HepG2 (cell line): ENCODE results near the gene ATP4B. TPM values are rescaled to one million over a fixed set of nuclear protein-coding genes. Genes with fewer than 3 reads are reported as not detected.
A peak's percentile ranks its signal among the peaks of the same experiment; 100 is the strongest.

Experiments used
- ATAC-seq: fragments of 200-7000 bp; cut with Tn5 transposase; 3 replicates; pipeline ENCODE4 v1.9.1; 2020; ENCODE audit warnings: mild to moderate bottlenecking, moderate library complexity
- BruUV-seq: library from RNA; stranded (reverse); fragments of 400-500 nt; replicated peaks from 2 replicates; lab custom pipeline; 2021; lab: Mats Ljungman, UMichigan
- CTCF ChIA-PET: fragments of 300-600 bp; formaldehyde crosslinking; extraction: SDS; loops from one replicate; lab custom pipeline; 2021; ENCODE audit warnings: low total read pairs, inconsistent platforms, low intra/inter-chr PET ratio; lab: Yijun Ruan, JAX
- POLR2A ChIA-PET: fragments of 350-600 bp; sonication (Branson Sonifier 250); formaldehyde crosslinking; loops from one replicate; lab custom pipeline; 2020; ENCODE audit warnings: antibody characterized with exemption, inconsistent platforms; lab: Yijun Ruan, JAX
- DNase-seq: peaks from one replicate; pipeline ENCODE4 v3.0.0-alpha.2; 2015; ENCODE audit warnings: low spot score
- FAIRE-seq: peaks from 3 replicates; lab custom pipeline; 2011; peaks lifted over from hg19 to GRCh38; lab: Jason Lieb, UNC
- H2AFZ ChIP-seq: one replicate; pipeline ENCODE4 v1.6.1; 2011; ENCODE audit warnings: low read length, inconsistent platforms
- H3K27ac ChIP-seq: fragments of 300-600 bp; 3 replicates; pipeline ENCODE4 v1.8.0; 2011; ENCODE audit warnings: mixed run types, mild to moderate bottlenecking, mixed read lengths, low read length, inconsistent platforms; ENCODE audit not compliant: insufficient read depth; ENCODE audit errors: extremely low read length
- H3K27me3 ChIP-seq, 2 experiments: fragments of 200-600 bp in 1 of 2; 2 replicates in 1 of 2; 3 replicates in 1 of 2; pipeline versions ENCODE4 v1.6.0 to v1.8.0; 2011; ENCODE audit warnings: low read length in 2 of 2, mild to moderate bottlenecking in 2 of 2, moderate library complexity in 2 of 2, inconsistent platforms in 1 of 2; ENCODE audit not compliant: insufficient read depth in 2 of 2, control insufficient read depth in 1 of 2
- H3K36me3 ChIP-seq, 2 experiments: fragments of 200-600 bp in 1 of 2; replicated peaks in 1 of 2; 2 replicates in 1 of 2; 3 replicates in 1 of 2; pipeline versions ENCODE4 v1.5.1 to v1.8.0; 2011; ENCODE audit warnings: low read length in 2 of 2, inconsistent platforms in 1 of 2; ENCODE audit not compliant: insufficient read depth in 2 of 2, control insufficient read depth in 1 of 2
- H3K4me1 ChIP-seq: 2 replicates; pipeline ENCODE4 v1.5.1; 2012; ENCODE audit warnings: low read length, inconsistent platforms; ENCODE audit not compliant: insufficient read depth
- H3K4me2 ChIP-seq: 2 replicates; pipeline ENCODE4 v1.6.0; 2011; ENCODE audit warnings: low read depth, low read length, inconsistent platforms
- H3K4me3 ChIP-seq, 3 experiments: fragments of 200-600 bp in 1 of 3; sonication (generic), shearing (Covaris generic) in 1 of 3; replicated peaks in 1 of 3; 2 replicates each; pipeline ENCODE4 v1.5.1; 2011 to 2016; ENCODE audit warnings: low read length in 3 of 3, inconsistent platforms in 2 of 3, low read depth in 2 of 3, mild to moderate bottlenecking in 2 of 3, control low read depth in 1 of 3, mixed read lengths in 1 of 3; ENCODE audit not compliant: insufficient read depth in 1 of 3
- H3K79me2 ChIP-seq: one replicate; pipeline ENCODE4 v1.6.1; 2011; ENCODE audit warnings: low read length, inconsistent platforms; ENCODE audit not compliant: insufficient read depth
- H3K9ac ChIP-seq: 2 replicates; pipeline ENCODE4 v1.6.0; 2011; ENCODE audit warnings: mild to moderate bottlenecking, low read depth, low read length, inconsistent platforms; ENCODE audit not compliant: insufficient read depth
- H3K9me3 ChIP-seq: 2 replicates; pipeline ENCODE4 v1.5.1; 2012; ENCODE audit warnings: mild to moderate bottlenecking, low read length
- H4K20me1 ChIP-seq: 2 replicates; pipeline ENCODE4 v1.6.0; 2011; ENCODE audit warnings: inconsistent platforms, mild to moderate bottlenecking, low read length, moderate library complexity; ENCODE audit not compliant: insufficient read depth
- ATF7 ChIP-seq, 2 experiments: fragments of 450-650 bp in 1 of 2; sonication (generic) in 1 of 2; formaldehyde crosslinking in 1 of 2; IDR thresholded peaks; 2 replicates each; pipeline versions ENCODE4 v1.4.0 to v1.6.1; 2016 to 2020; ENCODE audit warnings: antibody characterized with exemption in 1 of 2, mild to moderate bottlenecking in 1 of 2, missing genetic modification reagents in 1 of 2
- WGBS: methylation state at CpG from one replicate; pipeline ENCODE4 v1.1.6; 2017; ENCODE audit warnings: low lambda C conversion rate; 5-methylcytosine and 5-hydroxymethylcytosine counted together
- in situ Hi-C: cut with HindIII; loops from 2 replicates; pipeline ENCODE4 v1.10.0; 2017; ENCODE audit warnings: low pct_unique_long_range_greater_than_20kb; ENCODE audit not compliant: extremely low pct_ligation_motif_present
- intact Hi-C: fragments of 100-400 bp; cut with micrococcal nuclease; formaldehyde crosslinking; loops from one replicate; pipeline ENCODE4 v1.10.0; 2022; ENCODE audit not compliant: unreplicated experiment
- polyA plus RNA-seq, 8 experiments: library from polyadenylated mRNA; depleted of rRNA in 3 of 8; stranded (reverse) in 7 of 8; unstranded in 1 of 8; fragments of >200 nt; fragmentation: Illumina TruSeq in 4 of 8; extraction: Trizol in 4 of 8; gene quantifications; 2 replicates each; pipeline versions ENCODE4 v1.2.1 to v1.2.3, GENCODE V29; 2011 to 2016; ENCODE audit warnings: low read depth in 4 of 8, missing spikeins in 1 of 8, mixed read lengths in 1 of 8; ENCODE audit not compliant: insufficient read depth in 1 of 8
- total RNA-seq, 5 experiments: library from RNA; depleted of rRNA; stranded (reverse); fragments of >200 nt; fragmentation: Illumina TruSeq; extraction: Trizol; gene quantifications; 2 replicates each; pipeline ENCODE4 v1.2.3, GENCODE V29; 2016; ENCODE audit warnings: low read depth in 1 of 5
- TF ChIP-seq, protein P1 (sequence below): IDR thresholded peaks from 2 replicates; pipeline ENCODE4 v1.6.1; 2016; ENCODE audit warnings: low read depth, missing genetic modification reagents, missing compliant biosample characterization

Gene ATP4B
- total and polyA plus RNA-seq, 2 of the 13 experiments (the other 11 are each of a cell fraction or from before 2014, with no cell fraction given), result not detected

DNA sequence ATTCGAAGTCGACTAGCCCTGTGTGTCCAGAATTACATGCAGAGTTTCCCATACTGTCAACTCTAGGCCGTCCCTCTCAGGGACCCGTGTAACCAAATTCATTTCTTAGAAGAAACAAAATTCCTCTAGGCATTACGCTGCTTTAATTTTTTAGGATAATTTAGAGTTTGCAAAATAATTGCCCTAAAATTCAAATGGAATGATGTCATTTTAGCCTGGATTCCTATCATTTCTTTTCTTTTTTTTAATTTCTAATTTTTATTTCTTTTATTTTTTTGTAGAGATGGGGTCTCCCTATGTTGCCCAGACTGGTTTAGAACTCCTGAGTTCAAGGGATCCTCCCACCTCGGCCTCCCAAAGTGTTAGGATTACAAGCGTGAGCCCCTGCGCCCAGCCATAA, 1.3 kb upstream of the ATP4B start:
- intact Hi-C loops (no loop called here), in situ Hi-C loops (no loop called here)
- H3K27ac ChIP-seq, result no peak overlapping the region
- no peak for DNase-seq
- FAIRE-seq, result no peak
- H3K9me3 ChIP-seq, result no peaks in the 10 kb centered on the region
- H3K4me1 ChIP-seq, result peaks cover 6% of the 10 kb centered on the region; the same call in 1 of the 2 replicates
- TF ChIP-seq ATF7 (IDR thresholded peaks at IDR 0.05) (peak; percentile 71), ATF7 (CRISPR knock-in tag; IDR thresholded peaks at IDR 0.05) (no peak)
- TF ChIP-seq, protein P1, sequence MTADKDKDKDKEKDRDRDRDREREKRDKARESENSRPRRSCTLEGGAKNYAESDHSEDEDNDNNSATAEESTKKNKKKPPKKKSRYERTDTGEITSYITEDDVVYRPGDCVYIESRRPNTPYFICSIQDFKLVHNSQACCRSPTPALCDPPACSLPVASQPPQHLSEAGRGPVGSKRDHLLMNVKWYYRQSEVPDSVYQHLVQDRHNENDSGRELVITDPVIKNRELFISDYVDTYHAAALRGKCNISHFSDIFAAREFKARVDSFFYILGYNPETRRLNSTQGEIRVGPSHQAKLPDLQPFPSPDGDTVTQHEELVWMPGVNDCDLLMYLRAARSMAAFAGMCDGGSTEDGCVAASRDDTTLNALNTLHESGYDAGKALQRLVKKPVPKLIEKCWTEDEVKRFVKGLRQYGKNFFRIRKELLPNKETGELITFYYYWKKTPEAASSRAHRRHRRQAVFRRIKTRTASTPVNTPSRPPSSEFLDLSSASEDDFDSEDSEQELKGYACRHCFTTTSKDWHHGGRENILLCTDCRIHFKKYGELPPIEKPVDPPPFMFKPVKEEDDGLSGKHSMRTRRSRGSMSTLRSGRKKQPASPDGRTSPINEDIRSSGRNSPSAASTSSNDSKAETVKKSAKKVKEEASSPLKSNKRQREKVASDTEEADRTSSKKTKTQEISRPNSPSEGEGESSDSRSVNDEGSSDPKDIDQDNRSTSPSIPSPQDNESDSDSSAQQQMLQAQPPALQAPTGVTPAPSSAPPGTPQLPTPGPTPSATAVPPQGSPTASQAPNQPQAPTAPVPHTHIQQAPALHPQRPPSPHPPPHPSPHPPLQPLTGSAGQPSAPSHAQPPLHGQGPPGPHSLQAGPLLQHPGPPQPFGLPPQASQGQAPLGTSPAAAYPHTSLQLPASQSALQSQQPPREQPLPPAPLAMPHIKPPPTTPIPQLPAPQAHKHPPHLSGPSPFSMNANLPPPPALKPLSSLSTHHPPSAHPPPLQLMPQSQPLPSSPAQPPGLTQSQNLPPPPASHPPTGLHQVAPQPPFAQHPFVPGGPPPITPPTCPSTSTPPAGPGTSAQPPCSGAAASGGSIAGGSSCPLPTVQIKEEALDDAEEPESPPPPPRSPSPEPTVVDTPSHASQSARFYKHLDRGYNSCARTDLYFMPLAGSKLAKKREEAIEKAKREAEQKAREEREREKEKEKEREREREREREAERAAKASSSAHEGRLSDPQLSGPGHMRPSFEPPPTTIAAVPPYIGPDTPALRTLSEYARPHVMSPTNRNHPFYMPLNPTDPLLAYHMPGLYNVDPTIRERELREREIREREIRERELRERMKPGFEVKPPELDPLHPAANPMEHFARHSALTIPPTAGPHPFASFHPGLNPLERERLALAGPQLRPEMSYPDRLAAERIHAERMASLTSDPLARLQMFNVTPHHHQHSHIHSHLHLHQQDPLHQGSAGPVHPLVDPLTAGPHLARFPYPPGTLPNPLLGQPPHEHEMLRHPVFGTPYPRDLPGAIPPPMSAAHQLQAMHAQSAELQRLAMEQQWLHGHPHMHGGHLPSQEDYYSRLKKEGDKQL (CRISPR knock-in tag), result no peak
- TF ChIP-seq, all 625 proteins: peak for 1
- Histone ChIP-seq H3K36me3 (no peaks in the 10 kb centered on the region), H3K4me3 (no peak overlapping the region), H2AFZ (no peak overlapping the region), H3K79me2 (no peaks in the 10 kb centered on the region), H3K4me2 (no peak overlapping the region), H4K20me1 (no peaks in the 10 kb centered on the region), H3K27me3 (peaks cover 0 to 29% of the 10 kb centered on the region in 2 experiments; a peak in 4 of 5 replicates), H3K9ac (no peak overlapping the region)
- ChIA-PET POLR2A (no interaction called here), CTCF (no interaction called here)
- no peak for ATAC-seq
- no TSS peak for BruUV-seq
- 35% methylated on average over 8 of the region's 8 CpGs for WGBS
